Purkinje cell (primary cell): ENCODE measurements around the gene CYTL1. TPM values are rescaled to one million over a fixed set of nuclear protein-coding genes. Genes with fewer than 3 reads are reported as not detected.

Experiments
- polyA plus RNA-seq: library from polyadenylated mRNA; unstranded; fragments of >200 nt; fragmentation: Nextera tagmentation; gene quantifications from 2 replicates; pipeline ENCODE4 v1.2.1, GENCODE V29; 2014

CYTL1 gene, protein sequence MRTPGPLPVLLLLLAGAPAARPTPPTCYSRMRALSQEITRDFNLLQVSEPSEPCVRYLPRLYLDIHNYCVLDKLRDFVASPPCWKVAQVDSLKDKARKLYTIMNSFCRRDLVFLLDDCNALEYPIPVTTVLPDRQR
- not detected in 2 replicates for polyA plus RNA-seq

DNA sequence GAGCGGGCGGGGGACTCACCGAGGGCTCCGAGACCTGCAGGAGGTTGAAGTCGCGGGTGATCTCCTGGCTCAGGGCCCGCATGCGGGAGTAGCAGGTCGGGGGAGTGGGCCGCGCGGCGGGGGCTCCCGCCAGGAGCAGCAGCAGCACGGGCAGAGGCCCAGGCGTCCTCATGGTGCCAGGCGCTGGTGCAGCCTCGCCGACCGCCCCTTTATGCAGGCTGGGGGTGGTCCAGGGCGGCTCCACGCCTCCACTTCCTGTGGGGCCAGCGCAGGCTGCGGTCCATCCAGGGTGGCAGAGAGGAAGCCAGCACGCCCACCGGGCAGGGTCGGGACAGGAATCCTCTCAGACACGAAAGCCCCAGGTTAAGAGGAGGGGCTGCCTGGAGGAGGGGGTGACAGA lies at the start of gene CYTL1:
CYTL1 (minus strand) TSS at position 185 of the 400 bp plus-strand sequence; CDS start at position 172, 13 bp downstream.

DNA sequence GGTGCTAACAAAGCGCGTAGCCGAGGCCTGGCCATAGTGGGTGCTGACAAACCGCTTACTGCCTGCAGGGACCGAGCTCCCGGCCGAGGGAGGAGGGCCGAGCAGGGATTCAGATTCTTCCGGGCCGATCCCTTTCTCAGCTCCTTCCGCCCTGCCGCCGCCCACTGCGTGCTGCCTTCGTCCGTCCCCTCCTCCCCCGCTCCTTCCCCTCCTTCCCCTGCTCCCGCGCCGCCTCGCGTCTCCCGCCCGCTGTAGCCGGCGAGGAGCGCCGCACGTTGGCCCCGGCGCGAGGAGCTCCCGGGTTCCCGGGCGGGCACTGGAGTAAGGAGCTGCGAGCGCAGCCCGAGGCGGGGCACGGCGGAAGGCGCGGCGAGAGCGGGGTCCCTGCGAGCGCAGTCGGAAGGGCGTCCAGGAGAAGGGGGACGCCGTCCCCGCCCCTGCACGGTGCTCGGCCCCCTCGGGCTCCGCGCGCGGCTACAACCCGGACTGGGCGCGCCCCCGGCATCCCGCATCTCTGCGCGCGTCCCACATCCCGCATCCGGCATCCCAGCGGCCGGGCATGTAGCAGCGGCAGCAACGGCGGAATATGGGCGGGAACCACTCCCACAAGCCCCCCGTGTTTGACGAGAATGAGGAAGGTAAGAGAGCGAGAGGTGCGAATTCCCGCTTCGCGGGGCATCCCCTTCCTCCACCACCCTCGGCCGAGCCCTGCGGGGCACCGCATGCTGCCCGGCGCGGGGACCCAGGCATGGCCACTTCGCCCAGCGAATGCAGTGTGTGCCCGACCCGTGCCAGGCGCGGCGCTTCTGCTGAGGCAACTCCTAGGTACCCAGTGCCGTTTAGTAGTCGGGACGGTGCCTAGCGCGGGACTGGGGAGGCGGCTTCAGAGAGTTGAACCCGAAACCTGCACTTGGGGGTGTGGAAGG lies 32.3 kb upstream of the CYTL1 start, which contains the start of gene STK32B:
STK32B (plus strand) TSS at position 203 of the 926 bp plus-strand sequence.

Other genes starting within 250 kb of the CYTL1 start
- 0.64 and 0.86 TPM in 2 replicates for gene MSX1, start 159.8 kb downstream of the CYTL1 start, polyA plus RNA-seq
- 0.45 and 1.1 TPM in 2 replicates for gene STK32B, start 32.0 kb upstream of the CYTL1 start, polyA plus RNA-seq